Adrenal gland (tissue), 12 donors: ENCODE results near the gene UST. TPM values are rescaled to one million over a fixed set of nuclear protein-coding genes. Genes with fewer than 3 reads are reported as not detected.

ENCODE experiments used
- DNase-seq, 7 donors: peaks; one replicate each; pipeline ENCODE4 v3.0.0-alpha.2; 2019 to 2020
- H3K27ac ChIP-seq, 5 donors: fragments of 200-600 bp; sonication (generic) in 4 of 5; 1 replicate in 3 of 5; 2 replicates in 2 of 5; pipeline versions ENCODE4 v1.5.1 to v1.8.0; 2016 to 2020; ENCODE audit warnings: mild to moderate bottlenecking in 1 of 5
- H3K27me3 ChIP-seq: fragments of 200-600 bp; 2 replicates; pipeline ENCODE4 v1.8.0; 2021
- H3K36me3 ChIP-seq, 2 donors: fragments of 200-600 bp; replicated peaks in 1 of 2; 1 replicate in 1 of 2; 2 replicates in 1 of 2; pipeline versions ENCODE4 v1.5.1 to v1.8.0; 2018 to 2022
- H3K4me1 ChIP-seq, 2 donors: fragments of 200-600 bp; replicated peaks in 1 of 2; 1 replicate in 1 of 2; 2 replicates in 1 of 2; pipeline versions ENCODE4 v1.5.1 to v1.8.0; 2018 to 2021
- H3K4me3 ChIP-seq, 4 donors: fragments of 200-600 bp; sonication (generic) in 3 of 4; one replicate each; pipeline ENCODE4 v1.5.1; 2016 to 2018
- H3K9me3 ChIP-seq, 3 donors: fragments of 200-600 bp; sonication (generic) in 1 of 3; replicated peaks in 1 of 3; 1 replicate in 2 of 3; 2 replicates in 1 of 3; pipeline versions ENCODE4 v1.5.1 to v1.8.0; 2016 to 2021
- POLR2A ChIP-seq, 2 donors: fragments of 450-650 bp; IDR thresholded peaks; one replicate each; pipeline ENCODE4 v1.6.1; 2017; ENCODE audit warnings: antibody characterized with exemption in 2 of 2, mild to moderate bottlenecking in 2 of 2, moderate library complexity in 1 of 2
- WGBS, 4 donors: extraction: QIAGEN DNeasy Blood & Tissue Kit in 2 of 4; methylation state at CpG; one replicate each; pipeline versions ENCODE4 v1.1.5 to v1.1.7; 2013 to 2017; 5-methylcytosine and 5-hydroxymethylcytosine counted together
- intact Hi-C, 2 donors: fragments of 100-400 bp; cut with DNase I; formaldehyde crosslinking; loops; one replicate each; pipeline versions ENCODE4 v1.14.1 to v1.15.0; 2022 to 2023
- polyA plus RNA-seq, 3 donors: library from polyadenylated mRNA; stranded (reverse); fragments of 200-250 nt in 2 of 3; fragments of 350-450 nt in 1 of 3; fragmentation: Illumina TruSeq in 1 of 3; extraction: RNeasy Lipid Tissue Mini Kit (QIAGEN cat#74804) in 1 of 3; gene quantifications; one replicate each; pipeline ENCODE4 v1.2.3, GENCODE V29; 2013 to 2014
- total RNA-seq, 9 donors: library from RNA; depleted of rRNA in 4 of 9; stranded (reverse); fragments of >200 nt in 4 of 9; fragments of 120-200 nt in 1 of 9; fragmentation: NEBNext Ultra II Directional in 1 of 9; extraction: Animal tissue kit (Norgen Biotek cat#: 25700) in 1 of 9; gene quantifications; one replicate each; pipeline versions ENCODE4 v1.1.0 to v1.2.4, GENCODE V29; 2013 to 2023
- TF ChIP-seq, protein P1 (sequence below), 6 experiments: fragments of 450-650 bp in 4 of 6; fragments of 200-600 bp in 2 of 6; sonication (generic) in 1 of 6; IDR thresholded peaks; 1 replicate in 5 of 6; 2 replicates in 1 of 6; pipeline versions ENCODE4 v1.5.1 to v1.8.0; 2016 to 2021; ENCODE audit warnings: antibody characterized with exemption in 6 of 6, mild to moderate bottlenecking in 2 of 6, moderate library complexity in 1 of 6
- donor health status: healthy with polysubstance abuse.
- donor health status: Bipolar disorder and iron deficiency.
- donor health status: DM: yes; HTN: yes; CAD: no.
- donor health status: DM: no; HTN: no; CAD: no.
- donor health status: DM: no; HTN: no; CAD: no.
- donor health status: DM: yes; HTN: yes; CAD: no.

UST gene
- total and polyA plus RNA-seq, 12 donors, result 5.9 to 37.4 (median 18.3) TPM

DNA sequence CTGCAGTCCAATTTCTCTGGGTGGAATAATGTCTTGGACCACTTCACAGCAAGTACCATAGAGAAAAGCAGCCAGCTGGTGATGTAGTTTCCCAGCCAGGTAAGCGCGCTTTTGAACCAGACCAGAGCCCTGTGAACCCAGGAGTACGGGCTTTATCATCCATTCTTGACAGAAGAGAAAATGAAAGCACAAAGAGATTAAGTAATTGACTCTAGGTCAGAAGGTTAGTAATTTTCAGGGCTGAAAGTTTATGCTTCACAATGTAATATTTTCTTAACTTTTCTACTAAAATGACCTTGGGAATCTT lies 7.1 kb upstream of the UST start:
- Histone ChIP-seq H3K27me3 (no peaks in the 10 kb centered on the region), H3K4me3 (peak overlapping the region in 1 of 4 donors; percentile 2), H3K27ac (peak overlapping the region in 2 of 5 donors; percentile 35 to 37), H3K36me3 (no peaks in the 10 kb centered on the region), H3K4me1 (peaks cover 0 to 12% of the 10 kb centered on the region in 2 donors), H3K9me3 (no peaks in the 10 kb centered on the region)
- intact Hi-C loops, result loop anchor here in 1 of 2 donors (10.0 kb wide), 1 partner anchor 215 kb away; no protein-coding TSS in a partner anchor
- DNase-seq, result peak in 3 of 7 donors; percentile 19 to 32 (median 22)
- WGBS, 4 donors, result 33 to 44% (median 42%) methylated on average over 3 of the region's 3 CpGs
- TF ChIP-seq, protein P1, sequence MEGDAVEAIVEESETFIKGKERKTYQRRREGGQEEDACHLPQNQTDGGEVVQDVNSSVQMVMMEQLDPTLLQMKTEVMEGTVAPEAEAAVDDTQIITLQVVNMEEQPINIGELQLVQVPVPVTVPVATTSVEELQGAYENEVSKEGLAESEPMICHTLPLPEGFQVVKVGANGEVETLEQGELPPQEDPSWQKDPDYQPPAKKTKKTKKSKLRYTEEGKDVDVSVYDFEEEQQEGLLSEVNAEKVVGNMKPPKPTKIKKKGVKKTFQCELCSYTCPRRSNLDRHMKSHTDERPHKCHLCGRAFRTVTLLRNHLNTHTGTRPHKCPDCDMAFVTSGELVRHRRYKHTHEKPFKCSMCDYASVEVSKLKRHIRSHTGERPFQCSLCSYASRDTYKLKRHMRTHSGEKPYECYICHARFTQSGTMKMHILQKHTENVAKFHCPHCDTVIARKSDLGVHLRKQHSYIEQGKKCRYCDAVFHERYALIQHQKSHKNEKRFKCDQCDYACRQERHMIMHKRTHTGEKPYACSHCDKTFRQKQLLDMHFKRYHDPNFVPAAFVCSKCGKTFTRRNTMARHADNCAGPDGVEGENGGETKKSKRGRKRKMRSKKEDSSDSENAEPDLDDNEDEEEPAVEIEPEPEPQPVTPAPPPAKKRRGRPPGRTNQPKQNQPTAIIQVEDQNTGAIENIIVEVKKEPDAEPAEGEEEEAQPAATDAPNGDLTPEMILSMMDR (IDR thresholded peaks at IDR 0.05), result peak in 1 of 6 experiments; percentile 9
- no peak for TF ChIP-seq POLR2A (IDR thresholded peaks at IDR 0.05)

DNA sequence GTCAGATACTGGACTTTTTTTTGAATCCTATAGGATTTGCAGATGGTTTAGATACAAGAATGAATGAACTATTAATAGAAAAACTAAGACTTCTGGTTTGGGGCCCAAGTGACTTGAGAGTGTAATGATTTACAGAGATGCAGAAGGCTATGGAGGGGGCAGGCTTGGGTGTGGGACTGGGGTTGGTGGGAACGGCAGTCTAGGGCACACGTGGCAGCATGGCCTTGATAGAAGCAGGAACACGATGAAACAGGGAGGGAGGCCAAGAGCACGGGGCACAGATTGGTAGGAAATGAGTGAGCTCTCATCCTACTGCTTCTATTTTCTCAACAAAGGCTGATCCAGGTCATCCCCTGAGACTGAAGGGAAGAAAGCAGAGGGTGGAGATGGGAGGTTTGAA lies 3.4 kb upstream of the UST start:
- Histone ChIP-seq H3K9me3 (no peaks in the 10 kb centered on the region), H3K4me1 (peaks cover 5 to 17% of the 10 kb centered on the region in 2 donors), H3K27me3 (no peaks in the 10 kb centered on the region), H3K4me3 (no peak overlapping the region), H3K27ac (no peak overlapping the region), H3K36me3 (no peaks in the 10 kb centered on the region)
- TF ChIP-seq, protein P1 (IDR thresholded peaks at IDR 0.05), result no peak
- TF ChIP-seq POLR2A (IDR thresholded peaks at IDR 0.05), result no peak
- peak in 4 of 7 donors; percentile 31 to 44 (median 34) for DNase-seq
- WGBS, 4 donors, result 36 to 52% (median 45%) methylated on average over 4 of the region's 4 CpGs
- intact Hi-C loops, result loop anchor here in 1 of 2 donors (10.0 kb wide), 1 partner anchor 211 kb away; no protein-coding TSS in a partner anchor

DNA sequence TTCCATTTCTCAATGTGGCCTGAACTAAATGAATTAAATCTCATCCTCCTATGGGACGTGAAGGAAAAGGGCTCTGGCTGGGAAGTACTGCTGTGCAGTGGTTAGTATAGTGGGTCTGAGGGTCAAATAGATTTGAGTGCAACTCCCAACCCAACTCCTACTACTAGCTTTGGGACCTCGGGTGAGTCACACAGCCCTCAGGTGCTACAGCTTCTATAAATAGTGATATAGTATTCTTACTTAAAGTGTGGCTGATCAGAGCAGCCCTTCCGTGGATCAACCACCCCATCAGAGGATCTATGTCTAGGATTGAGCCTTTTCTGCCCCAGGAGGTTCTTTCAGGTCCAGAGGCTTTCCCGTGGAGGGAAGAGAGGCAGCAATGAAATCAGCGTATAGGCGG lies 904 bp upstream of the UST start:
- intact Hi-C loops, result loop anchor here (5.0 to 10.0 kb wide), 2 partner anchors 201 to 209 kb away; no protein-coding TSS in a partner anchor
- no peak for DNase-seq

GRCh38 chr6:148747145-148747470 lies 278 bp downstream of the UST start:
- H3K9me3 ChIP-seq, result no peaks in the 10 kb centered on the region
- DNase-seq, result peak; percentile 65 to 73 (median 70)
- H3K4me3 ChIP-seq, result peak overlapping the region in 3 of 4 donors; percentile 44 to 88 (median 65)
- H3K36me3 ChIP-seq, result no peaks in the 10 kb centered on the region
- 0 to 6% (median 0%) methylated on average over 6 to 45 of the region's 45 CpGs; no CpG with 5 or more reads in 1 of the 4 donors for WGBS, 4 donors
- intact Hi-C loops, result loop anchor here (5.0 to 10.0 kb wide), 2 partner anchors 200 to 208 kb away; no protein-coding TSS in a partner anchor
- H3K27ac ChIP-seq, result peak overlapping the region in 4 of 5 donors; percentile 32 to 94 (median 82)
- peaks cover 5 to 9% of the 10 kb centered on the region in 2 donors for H3K4me1 ChIP-seq
- H3K27me3 ChIP-seq, result no peaks in the 10 kb centered on the region
- TF ChIP-seq, protein P1 (IDR thresholded peaks at IDR 0.05), result no peak
- no peak for TF ChIP-seq POLR2A (IDR thresholded peaks at IDR 0.05)

More for the DNA sequence above, 904 bp upstream of the UST start:
- peak overlapping the region in 2 of 4 donors; percentile 44 to 88 for H3K4me3 ChIP-seq
- WGBS, 4 donors, result 19 to 36% (median 26%) methylated on average over 4 to 6 of the region's 6 CpGs
- no peak for TF ChIP-seq POLR2A (IDR thresholded peaks at IDR 0.05)
- TF ChIP-seq, protein P1 (IDR thresholded peaks at IDR 0.05), result no peak
- no peaks in the 10 kb centered on the region for H3K9me3 ChIP-seq
- H3K36me3 ChIP-seq, result no peaks in the 10 kb centered on the region
- H3K4me1 ChIP-seq, result peaks cover 5 to 6% of the 10 kb centered on the region in 2 donors
- H3K27ac ChIP-seq, result peak overlapping the region in 4 of 5 donors; percentile 40 to 94 (median 82)
- no peaks in the 10 kb centered on the region for H3K27me3 ChIP-seq
